K562 (cell line): ENCODE results near the gene TTC38. TPM values are rescaled to one million over a fixed set of nuclear protein-coding genes. Genes with fewer than 3 reads are reported as not detected.
A peak's percentile ranks its signal among the peaks of the same experiment; 100 is the strongest.

Experiments used
- ETV6 ChIP-seq, 3 experiments: fragments of 150-350 bp in 1 of 3; sonication (generic) in 1 of 3; formaldehyde crosslinking in 1 of 3; IDR thresholded peaks; 2 replicates each; pipeline versions ENCODE4 v1.6.1 to v1.8.0; 2014 to 2022; ENCODE audit warnings: borderline replicate concordance in 2 of 3, low read depth in 2 of 3, antibody characterized with exemption in 1 of 3, low read length in 1 of 3, mild to moderate bottlenecking in 1 of 3, missing genetic modification reagents in 1 of 3
- GATAD2A ChIP-seq: fragments of 450-650 bp; IDR thresholded peaks from 2 replicates; pipeline ENCODE4 v1.6.1; 2017
- GMEB1 ChIP-seq: fragments of 250-450 bp; sonication (Bioruptor Pico); IDR thresholded peaks from 2 replicates; pipeline ENCODE4 v1.4.0; 2020; ENCODE audit warnings: mild to moderate bottlenecking
- MXD1 ChIP-seq: fragments of 250-450 bp; sonication (Bioruptor Pico); IDR thresholded peaks from 2 replicates; pipeline ENCODE4 v1.8.0; 2021; ENCODE audit warnings: borderline replicate concordance, mild to moderate bottlenecking, moderate library complexity; ENCODE audit not compliant: poor library complexity, severe bottlenecking
- PCBP2 ChIP-seq: fragments of 200-400 bp; formaldehyde crosslinking; IDR thresholded peaks from 2 replicates; pipeline ENCODE4 v1.6.1; 2018; ENCODE audit warnings: low read length, low read depth, mild to moderate bottlenecking, moderate library complexity; ENCODE audit not compliant: poor library complexity, severe bottlenecking
- RB1 ChIP-seq: fragments of 450-650 bp; IDR thresholded peaks from 2 replicates; pipeline ENCODE4 v1.6.1; 2017; ENCODE audit warnings: low read depth, mild to moderate bottlenecking
- SUPT5H ChIP-seq: fragments of 450-650 bp; IDR thresholded peaks from 2 replicates; pipeline ENCODE4 v1.6.1; 2016
- ZFP1 ChIP-seq: fragments of 450-650 bp; formaldehyde crosslinking; IDR thresholded peaks from 2 replicates; pipeline ENCODE4 v1.4.0; 2020; ENCODE audit warnings: mild to moderate bottlenecking, mixed read lengths
- ZNF408 ChIP-seq: fragments of 250-450 bp; sonication (Bioruptor Pico); IDR thresholded peaks from 2 replicates; pipeline ENCODE4 v1.4.0; 2020; ENCODE audit warnings: low read depth, mild to moderate bottlenecking, moderate library complexity
- ZNF445 ChIP-seq: fragments of 250-450 bp; sonication (Bioruptor Pico); IDR thresholded peaks from 2 replicates; pipeline ENCODE4 v1.4.0; 2020; ENCODE audit warnings: low read depth, mild to moderate bottlenecking, moderate library complexity
- ZNF707 ChIP-seq: fragments of 250-450 bp; sonication (Bioruptor Pico); conservative IDR thresholded peaks from 2 replicates; pipeline ENCODE4 v1.8.0; 2022; ENCODE audit warnings: inconsistent platforms, mild to moderate bottlenecking, moderate library complexity
- ZNF766 ChIP-seq: fragments of 200-800 bp; sonication (Bioruptor generic); conservative IDR thresholded peaks from 2 replicates; pipeline ENCODE4 v1.6.1; 2016; ENCODE audit warnings: missing genetic modification characterization, missing compliant biosample characterization
- ZNF780A ChIP-seq: fragments of 250-450 bp; sonication (Bioruptor Pico); IDR thresholded peaks from 2 replicates; pipeline ENCODE4 v1.5.0; 2021; ENCODE audit warnings: mild to moderate bottlenecking
- polyA plus RNA-seq, 8 experiments: library from polyadenylated mRNA; depleted of rRNA in 4 of 8; stranded (reverse) in 5 of 8; unstranded in 3 of 8; fragments of >200 nt; fragmentation: Nextera tagmentation in 2 of 8; fragmentation: Illumina TruSeq in 1 of 8; extraction: Ambion mirVana in 2 of 8; extraction: Trizol in 1 of 8; gene quantifications; 2 replicates each; pipeline versions ENCODE4 v1.2.1 to v1.2.3, GENCODE V29; 2011 to 2014; ENCODE audit warnings: inconsistent platforms in 1 of 8, missing spikeins in 1 of 8
- total RNA-seq, 7 experiments: library from RNA; depleted of rRNA in 6 of 7; stranded (reverse); fragments of >200 nt in 6 of 7; fragmentation: Illumina TruSeq in 2 of 7; extraction: Trizol in 2 of 7; gene quantifications; 2 replicates each; pipeline versions ENCODE4 v1.2.1 to v1.2.3, GENCODE V29; 2011 to 2021; ENCODE audit warnings: low replicate concordance in 1 of 7
- TF ChIP-seq, protein P1 (sequence below): fragments of 250-450 bp; sonication (Bioruptor Pico); IDR thresholded peaks from 2 replicates; pipeline ENCODE4 v1.8.0; 2022; ENCODE audit warnings: moderate library complexity, mild to moderate bottlenecking, inconsistent platforms
- TF ChIP-seq, protein P2 (sequence below): IDR thresholded peaks from 2 replicates; pipeline ENCODE4 v1.6.1; 2016; ENCODE audit warnings: missing genetic modification characterization, missing compliant biosample characterization

The TTC38 gene
- total and polyA plus RNA-seq, 9 of the 15 experiments (the other 6 are each of a cell fraction or from before 2014, with no cell fraction given): 0.84 to 28.4 (median 18.1) TPM

GRCh38 chr22:46335201-46336118 lies 67.7 kb downstream of the TTC38 start, which contains the start of gene TRMU (continued):
- TF ChIP-seq GATAD2A (no peak), ZNF408 (CRISPR knock-in tag) (no peak), RB1 (peak; percentile 92), GMEB1 (CRISPR knock-in tag) (peak; percentile 69), ZNF780A (no peak), ZNF445 (CRISPR knock-in tag) (no peak), ETV6 (IDR thresholded peaks at IDR 0.05; ENCODE audit: borderline replicate concordance in 1 of 2, low read depth in 2 of 2, low read length in 1 of 2) (no peak), ETV6 (CRISPR knock-in tag; IDR thresholded peaks at IDR 0.05; ENCODE audit: borderline replicate concordance) (no peak), ZFP1 (CRISPR knock-in tag) (no peak), SUPT5H (peak; percentile 60; the same call in 1 of the 2 replicates), ZNF707 (CRISPR knock-in tag) (no peak), ZNF766 (CRISPR knock-in tag) (no peak), MXD1 (CRISPR knock-in tag) (no peak), PCBP2 (no peak)
- TF ChIP-seq, protein P1, sequence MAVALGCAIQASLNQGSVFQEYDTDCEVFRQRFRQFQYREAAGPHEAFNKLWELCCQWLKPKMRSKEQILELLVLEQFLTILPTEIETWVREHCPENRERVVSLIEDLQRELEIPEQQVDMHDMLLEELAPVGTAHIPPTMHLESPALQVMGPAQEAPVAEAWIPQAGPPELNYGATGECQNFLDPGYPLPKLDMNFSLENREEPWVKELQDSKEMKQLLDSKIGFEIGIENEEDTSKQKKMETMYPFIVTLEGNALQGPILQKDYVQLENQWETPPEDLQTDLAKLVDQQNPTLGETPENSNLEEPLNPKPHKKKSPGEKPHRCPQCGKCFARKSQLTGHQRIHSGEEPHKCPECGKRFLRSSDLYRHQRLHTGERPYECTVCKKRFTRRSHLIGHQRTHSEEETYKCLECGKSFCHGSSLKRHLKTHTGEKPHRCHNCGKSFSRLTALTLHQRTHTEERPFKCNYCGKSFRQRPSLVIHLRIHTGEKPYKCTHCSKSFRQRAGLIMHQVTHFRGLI (CRISPR knock-in tag): no peak
- TF ChIP-seq, protein P2, sequence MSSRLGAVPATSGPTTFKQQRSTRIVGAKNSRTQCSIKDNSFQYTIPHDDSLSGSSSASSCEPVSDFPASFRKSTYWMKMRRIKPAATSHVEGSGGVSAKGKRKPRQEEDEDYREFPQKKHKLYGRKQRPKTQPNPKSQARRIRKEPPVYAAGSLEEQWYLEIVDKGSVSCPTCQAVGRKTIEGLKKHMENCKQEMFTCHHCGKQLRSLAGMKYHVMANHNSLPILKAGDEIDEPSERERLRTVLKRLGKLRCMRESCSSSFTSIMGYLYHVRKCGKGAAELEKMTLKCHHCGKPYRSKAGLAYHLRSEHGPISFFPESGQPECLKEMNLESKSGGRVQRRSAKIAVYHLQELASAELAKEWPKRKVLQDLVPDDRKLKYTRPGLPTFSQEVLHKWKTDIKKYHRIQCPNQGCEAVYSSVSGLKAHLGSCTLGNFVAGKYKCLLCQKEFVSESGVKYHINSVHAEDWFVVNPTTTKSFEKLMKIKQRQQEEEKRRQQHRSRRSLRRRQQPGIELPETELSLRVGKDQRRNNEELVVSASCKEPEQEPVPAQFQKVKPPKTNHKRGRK (tag): no peak
